HCT116 (cell line): Measurements from ENCODE around the gene AGAP1. TPM values are rescaled to one million over a fixed set of nuclear protein-coding genes. Genes with fewer than 3 reads are reported as not detected.

Experiments
- ATAC-seq: fragments of 200-7000 bp; cut with Tn5 transposase; 2 replicates; pipeline ENCODE4 v1.9.1; 2020; ENCODE audit warnings: mild to moderate bottlenecking, moderate library complexity
- BruUV-seq: library from RNA; stranded (reverse); fragments of 400-500 nt; replicated peaks from 2 replicates; lab custom pipeline; 2021; lab: Mats Ljungman, UMichigan
- CTCF ChIA-PET: fragments of 300-600 bp; sonication (Branson Sonifier 250); formaldehyde crosslinking; loops from one replicate; lab custom pipeline; 2021; ENCODE audit warnings: antibody characterized with exemption; lab: Charles Lee
- POLR2A ChIA-PET: fragments of 300-600, 350-600 bp; sonication (Branson Sonifier 250); formaldehyde crosslinking; loops from one replicate; lab custom pipeline; 2021; ENCODE audit warnings: antibody characterized with exemption; lab: Charles Lee
- RAD21 ChIA-PET, 2 experiments: fragments of 300-600 bp; sonication (Branson Sonifier 250); formaldehyde crosslinking; loops; one replicate each; lab custom pipeline; 2023; ENCODE audit warnings: low total read pairs in 2 of 2; ENCODE audit not compliant: uncharacterized antibody in 2 of 2, unreplicated experiment in 2 of 2, low non-redundant PET in 1 of 2; lab: Charles Lee
- DNase-seq: peaks from one replicate; pipeline ENCODE4 v3.0.0-alpha.2; 2010; ENCODE audit warnings: low read depth, low spot score
- H2AFZ ChIP-seq: fragments of 200-600 bp; shearing (Covaris generic), sonication (generic); 2 replicates; pipeline ENCODE4 v1.6.1; 2017; ENCODE audit warnings: low read depth, mixed run types, mixed read lengths, antibody characterized with exemption, low read length; ENCODE audit not compliant: poor library complexity, severe bottlenecking
- H3K27ac ChIP-seq: 2 replicates; pipeline ENCODE4 v1.5.1; 2012; ENCODE audit warnings: low read depth, low read length
- H3K27me3 ChIP-seq: fragments of 200-600 bp; sonication (generic); 2 replicates; pipeline ENCODE4 v1.6.1; 2016; ENCODE audit warnings: mixed run types, low read length, mixed read lengths; ENCODE audit not compliant: insufficient read depth
- H3K36me3 ChIP-seq, 2 experiments: fragments of 200-500 bp in 1 of 2; fragments of 200-600 bp in 1 of 2; sonication (Bioruptor generic) in 1 of 2; sonication (generic) in 1 of 2; 2 replicates each; pipeline versions ENCODE4 v1.5.1 to v1.6.1; 2014 to 2016; ENCODE audit warnings: low read length in 2 of 2, inconsistent platforms in 1 of 2, mixed read lengths in 1 of 2, mixed run types in 1 of 2; ENCODE audit not compliant: insufficient read depth in 2 of 2, control insufficient read depth in 1 of 2
- H3K4me1 ChIP-seq, 2 experiments: fragments of 200-600 bp in 1 of 2; sonication (generic) in 1 of 2; 2 replicates each; pipeline versions ENCODE4 v1.5.1 to v1.6.1; 2012 to 2017; ENCODE audit warnings: low read length in 2 of 2, inconsistent platforms in 1 of 2, mild to moderate bottlenecking in 1 of 2, mixed read lengths in 1 of 2, mixed run types in 1 of 2, moderate library complexity in 1 of 2; ENCODE audit not compliant: insufficient read depth in 2 of 2, control insufficient read depth in 1 of 2
- H3K4me2 ChIP-seq: fragments of 200-600 bp; sonication (generic); 2 replicates; pipeline ENCODE4 v1.6.1; 2017; ENCODE audit warnings: mixed run types, low read length, mixed read lengths
- H3K4me3 ChIP-seq, 2 experiments: fragments of 200-600 bp in 1 of 2; sonication (generic) in 1 of 2; replicated peaks in 1 of 2; 2 replicates each; pipeline ENCODE4 v1.5.1; 2011 to 2016; ENCODE audit warnings: low read length in 2 of 2, control low read depth in 1 of 2, low read depth in 1 of 2, mild to moderate bottlenecking in 1 of 2, mixed read lengths in 1 of 2, mixed run types in 1 of 2
- H3K79me2 ChIP-seq: fragments of 200-600 bp; sonication (generic); 2 replicates; pipeline ENCODE4 v1.6.1; 2017; ENCODE audit warnings: mild to moderate bottlenecking, mixed run types, low read length, moderate library complexity, mixed read lengths; ENCODE audit not compliant: insufficient read depth
- H3K9ac ChIP-seq: fragments of 200-600 bp; sonication (generic); 2 replicates; pipeline ENCODE4 v1.6.1; 2016; ENCODE audit warnings: low read length, mixed read lengths
- H3K9me2 ChIP-seq: fragments of 200-600 bp; sonication (generic), shearing (Covaris generic); 2 replicates; pipeline ENCODE4 v1.6.1; 2017; ENCODE audit warnings: mixed run types, mild to moderate bottlenecking, moderate library complexity; ENCODE audit not compliant: insufficient read depth
- H3K9me3 ChIP-seq, 2 experiments: fragments of 200-500 bp in 1 of 2; fragments of 200-600 bp in 1 of 2; sonication (Bioruptor generic) in 1 of 2; sonication (generic) in 1 of 2; 2 replicates each; pipeline ENCODE4 v1.6.1; 2014 to 2017; ENCODE audit warnings: low read length in 2 of 2, mixed read lengths in 2 of 2, inconsistent platforms in 1 of 2, low read depth in 1 of 2, mild to moderate bottlenecking in 1 of 2, mixed run types in 1 of 2, moderate library complexity in 1 of 2; ENCODE audit not compliant: control insufficient read depth in 1 of 2, insufficient read depth in 1 of 2
- H4K20me1 ChIP-seq: fragments of 200-600 bp; sonication (generic), shearing (Covaris generic); 2 replicates; pipeline ENCODE4 v1.6.1; 2017; ENCODE audit warnings: mixed run types, mild to moderate bottlenecking, moderate library complexity; ENCODE audit not compliant: insufficient read depth
- CBX3 ChIP-seq: IDR thresholded peaks from 2 replicates; pipeline ENCODE4 v1.6.1; 2012; ENCODE audit warnings: low read depth
- CEBPB ChIP-seq: IDR thresholded peaks from 2 replicates; pipeline ENCODE4 v1.6.1; 2012; ENCODE audit warnings: low read depth
- CTCF ChIP-seq, 3 experiments: fragments of 200-600 bp in 1 of 3; sonication (generic) in 1 of 3; IDR thresholded peaks in 2 of 3; conservative IDR thresholded peaks in 1 of 3; 2 replicates each; pipeline ENCODE4 v1.5.1; 2012 to 2017; ENCODE audit warnings: low read depth in 2 of 3, low read length in 2 of 3, antibody characterized with exemption in 1 of 3, borderline replicate concordance in 1 of 3, control low read depth in 1 of 3, mild to moderate bottlenecking in 1 of 3, mixed read lengths in 1 of 3, mixed run types in 1 of 3, moderate library complexity in 1 of 3; ENCODE audit not compliant: insufficient read depth in 1 of 3
- EGR1 ChIP-seq: IDR thresholded peaks from 2 replicates; pipeline ENCODE4 v1.6.1; 2012; ENCODE audit warnings: low read depth
- ELF1 ChIP-seq: IDR thresholded peaks from 2 replicates; pipeline ENCODE4 v1.6.1; 2012; ENCODE audit warnings: low read depth, borderline replicate concordance
- EZH2 ChIP-seq: fragments of 200-600 bp; sonication (generic); IDR thresholded peaks from 2 replicates; pipeline ENCODE4 v1.6.1; 2017; ENCODE audit warnings: antibody characterized with exemption, mixed run types
- EZH2phosphoT487 ChIP-seq: fragments of 200-600 bp; IDR thresholded peaks from 2 replicates; pipeline ENCODE4 v1.6.1; 2018; ENCODE audit warnings: antibody characterized with exemption, borderline replicate concordance
- FOSL1 ChIP-seq: IDR thresholded peaks from 2 replicates; pipeline ENCODE4 v1.6.1; 2012; ENCODE audit warnings: low read depth
- JUND ChIP-seq: IDR thresholded peaks from 2 replicates; pipeline ENCODE4 v1.6.1; 2012
- MAX ChIP-seq: IDR thresholded peaks from 2 replicates; pipeline ENCODE4 v1.6.1; 2012
- POLR2A ChIP-seq: IDR thresholded peaks from 2 replicates; pipeline ENCODE4 v1.7.0; 2011; ENCODE audit warnings: borderline replicate concordance; ENCODE audit not compliant: insufficient read depth, insufficient read length; ENCODE audit errors: extremely low read depth
- POLR2AphosphoS5 ChIP-seq: IDR thresholded peaks from 2 replicates; pipeline ENCODE4 v1.6.1; 2011; ENCODE audit warnings: mild to moderate bottlenecking, low read depth, low read length, moderate library complexity
- RAD21 ChIP-seq: IDR thresholded peaks from 2 replicates; pipeline ENCODE4 v1.6.1; 2012; ENCODE audit warnings: low read depth, mild to moderate bottlenecking
- REST ChIP-seq: IDR thresholded peaks from 2 replicates; pipeline ENCODE4 v1.6.1; 2012; ENCODE audit warnings: low read depth
- SIN3A ChIP-seq: IDR thresholded peaks from 2 replicates; pipeline ENCODE4 v1.6.1; 2012; ENCODE audit warnings: low read depth
- SP1 ChIP-seq: IDR thresholded peaks from 2 replicates; pipeline ENCODE4 v1.6.1; 2012; ENCODE audit warnings: low read depth
- SRF ChIP-seq: IDR thresholded peaks from 2 replicates; pipeline ENCODE4 v1.6.1; 2012; ENCODE audit warnings: low read depth
- YY1 ChIP-seq: IDR thresholded peaks from 2 replicates; pipeline ENCODE4 v1.6.1; 2011; ENCODE audit warnings: low read length, low read depth, moderate library complexity, mild to moderate bottlenecking; ENCODE audit not compliant: insufficient replicate concordance; ENCODE audit errors: extremely low read depth
- ZNF274 ChIP-seq: fragments of 200-500 bp; sonication (Bioruptor generic); IDR thresholded peaks from 2 replicates; pipeline ENCODE4 v1.6.1; 2014; ENCODE audit warnings: mild to moderate bottlenecking, low read depth, low read length, inconsistent platforms
- intact Hi-C: fragments of 100-400 bp; cut with micrococcal nuclease; formaldehyde crosslinking; loops from 2 replicates; pipeline ENCODE4 v1.10.0; 2022
- total RNA-seq: library from RNA; stranded (reverse); gene quantifications from one replicate; pipeline ENCODE4 v1.2.1, GENCODE V29; 2021; ENCODE audit not compliant: unreplicated experiment
- TF ChIP-seq, protein P1 (sequence below): IDR thresholded peaks from 2 replicates; pipeline ENCODE4 v1.6.1; 2011; ENCODE audit warnings: mild to moderate bottlenecking, low read length, moderate library complexity; ENCODE audit not compliant: insufficient replicate concordance; ENCODE audit errors: extremely low read depth

Gene AGAP1
- total RNA-seq, 1 experiment from 2014 or later = 43.8 TPM

- RAD21 ChIA-PET = no interaction called here
- Histone ChIP-seq H3K4me3 (no peak overlapping the region), H3K27ac (no peak overlapping the region), H3K27me3 (no peaks in the 10 kb centered on the region), H3K4me1 (peaks cover 10 to 12% of the 10 kb centered on the region in 2 experiments; a peak in 3 of 4 replicates), H3K79me2 (peaks cover 92% of the 10 kb centered on the region), H3K4me2 (no peak overlapping the region), H3K9me2 (no peaks in the 10 kb centered on the region), H3K9me3 (peaks cover 0 to 10% of the 10 kb centered on the region in 2 experiments; a peak in 1 of 4 replicates), H3K9ac (no peak overlapping the region), H3K36me3 (peaks cover 0 to 7% of the 10 kb centered on the region in 2 experiments; a peak in 1 of 4 replicates), H4K20me1 (peaks cover 12% of the 10 kb centered on the region; the same call in 1 of the 2 replicates), H2AFZ (no peak overlapping the region)
- ATAC-seq = no peak
- no peak for TF ChIP-seq EZH2phosphoT487
- TF ChIP-seq MAX = no peak
- TF ChIP-seq ELF1 = no peak
- no peak for TF ChIP-seq YY1
- no peak for TF ChIP-seq EGR1
- TF ChIP-seq JUND = no peak
- no peak for TF ChIP-seq ZNF274
- no peak for TF ChIP-seq RAD21
- no peak for TF ChIP-seq CTCF (IDR thresholded peaks at IDR 0.05 in 2 of 3, conservative IDR thresholded peaks at IDR 0.05 in 1 of 3; ENCODE audit: borderline replicate concordance in 1 of 3, insufficient read depth in 1 of 3, low read depth in 2 of 3, low read length in 2 of 3)
- no peak for TF ChIP-seq CEBPB
- TF ChIP-seq FOSL1 = no peak
- no peak for TF ChIP-seq EZH2
- TF ChIP-seq SIN3A = no peak
- no peak for TF ChIP-seq SP1
- no peak for TF ChIP-seq CBX3
- TF ChIP-seq POLR2AphosphoS5 = no peak
- TF ChIP-seq SRF = no peak
- TF ChIP-seq REST = no peak
- TF ChIP-seq, protein P1, sequence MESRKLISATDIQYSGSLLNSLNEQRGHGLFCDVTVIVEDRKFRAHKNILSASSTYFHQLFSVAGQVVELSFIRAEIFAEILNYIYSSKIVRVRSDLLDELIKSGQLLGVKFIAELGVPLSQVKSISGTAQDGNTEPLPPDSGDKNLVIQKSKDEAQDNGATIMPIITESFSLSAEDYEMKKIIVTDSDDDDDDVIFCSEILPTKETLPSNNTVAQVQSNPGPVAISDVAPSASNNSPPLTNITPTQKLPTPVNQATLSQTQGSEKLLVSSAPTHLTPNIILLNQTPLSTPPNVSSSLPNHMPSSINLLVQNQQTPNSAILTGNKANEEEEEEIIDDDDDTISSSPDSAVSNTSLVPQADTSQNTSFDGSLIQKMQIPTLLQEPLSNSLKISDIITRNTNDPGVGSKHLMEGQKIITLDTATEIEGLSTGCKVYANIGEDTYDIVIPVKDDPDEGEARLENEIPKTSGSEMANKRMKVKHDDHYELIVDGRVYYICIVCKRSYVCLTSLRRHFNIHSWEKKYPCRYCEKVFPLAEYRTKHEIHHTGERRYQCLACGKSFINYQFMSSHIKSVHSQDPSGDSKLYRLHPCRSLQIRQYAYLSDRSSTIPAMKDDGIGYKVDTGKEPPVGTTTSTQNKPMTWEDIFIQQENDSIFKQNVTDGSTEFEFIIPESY = no peak
- TF ChIP-seq POLR2A = no peak
- no peak for DNase-seq
- no TSS peak for BruUV-seq
- CTCF ChIA-PET = interaction anchor here (2.4 kb wide), 1 partner anchor 21 kb away, joined by 6 read pairs; no protein-coding TSS in a partner anchor
- intact Hi-C loops = no loop called here
- POLR2A ChIA-PET = no interaction called here
These were observed 78.7 kb downstream of the AGAP1 start for GRCh38 chr2:235572592-235572991.
